Natural killer cell (primary cell): ENCODE measurements around the gene CDH13. TPM values are rescaled to one million over a fixed set of nuclear protein-coding genes. Genes with fewer than 3 reads are reported as not detected.

Experiments
- ATAC-seq, 3 donors: fragments of 150-1000 bp in 2 of 3; fragments of 200-7000 bp in 1 of 3; cut with Tn5 transposase; 1 replicate in 1 of 3; 2 replicates in 2 of 3; pipeline ENCODE4 v1.10.0; 2021; ENCODE audit warnings: mild to moderate bottlenecking in 2 of 3, moderate library complexity in 2 of 3
- DNase-seq, 2 donors: peaks; one replicate each; pipeline versions ENCODE4 v3.0.0 to v3.0.0-alpha.2; 2013 to 2021; ENCODE audit warnings: mixed read lengths in 1 of 2
- H3K27ac ChIP-seq: one replicate; pipeline ENCODE4 v1.5.1; 2013; ENCODE audit warnings: mild to moderate bottlenecking, low read length
- H3K27me3 ChIP-seq: one replicate; pipeline ENCODE4 v1.6.1; 2013; ENCODE audit warnings: low read length; ENCODE audit not compliant: control insufficient read depth, insufficient read depth
- H3K36me3 ChIP-seq: one replicate; pipeline ENCODE4 v1.6.1; 2013; ENCODE audit warnings: low read length; ENCODE audit not compliant: control insufficient read depth, insufficient read depth
- H3K4me1 ChIP-seq: one replicate; pipeline ENCODE4 v1.6.1; 2013; ENCODE audit warnings: low read length; ENCODE audit not compliant: control insufficient read depth, insufficient read depth
- H3K4me3 ChIP-seq: one replicate; pipeline ENCODE4 v1.5.1; 2013; ENCODE audit warnings: low read length
- H3K9me3 ChIP-seq: one replicate; pipeline ENCODE4 v1.6.1; 2013; ENCODE audit warnings: low read length; ENCODE audit not compliant: control insufficient read depth, insufficient read depth
- H3K27ac Mint-ChIP-seq, 2 donors: one replicate each; pipeline ENCODE4 v1.8.0; 2022; ENCODE audit warnings: mild to moderate bottlenecking in 2 of 2, mixed read lengths in 2 of 2, moderate library complexity in 1 of 2
- H3K27me3 Mint-ChIP-seq, 2 donors: one replicate each; pipeline ENCODE4 v1.8.0; 2022; ENCODE audit warnings: low read depth in 2 of 2, mixed read lengths in 2 of 2
- H3K36me3 Mint-ChIP-seq: one replicate; pipeline ENCODE4 v1.8.0; 2022; ENCODE audit warnings: mixed read lengths
- H3K4me1 Mint-ChIP-seq, 2 donors: one replicate each; pipeline ENCODE4 v1.8.0; 2022; ENCODE audit warnings: mixed read lengths in 2 of 2
- H3K4me3 Mint-ChIP-seq: one replicate; pipeline ENCODE4 v1.8.0; 2022; ENCODE audit warnings: mild to moderate bottlenecking, moderate library complexity, mixed read lengths
- H3K9me3 Mint-ChIP-seq, 2 donors: one replicate each; pipeline ENCODE4 v1.8.0; 2022; ENCODE audit warnings: mixed read lengths in 2 of 2
- CTCF ChIP-seq: fragments of 200-600 bp; IDR thresholded peaks from one replicate; pipeline ENCODE4 v1.8.0; 2022; ENCODE audit warnings: antibody characterized with exemption
- WGBS: methylation state at CpG from one replicate; pipeline ENCODE4 v1.1.7; 2013; ENCODE audit warnings: missing lambda C conversion rate; ENCODE audit not compliant: insufficient coverage; 5-methylcytosine and 5-hydroxymethylcytosine counted together
- intact Hi-C: fragments of 100-400 bp; cut with micrococcal nuclease; formaldehyde crosslinking; loops from one replicate; pipeline ENCODE4 v1.14.2; 2022
- total RNA-seq, 4 donors: library from RNA; stranded (reverse); fragments of 120-200 nt in 1 of 4; gene quantifications; one replicate each; pipeline versions ENCODE4 v1.2.3 to v1.2.4, GENCODE V29; 2013 to 2022

Gene CDH13
- total RNA-seq, 3 donors from 2014 or later (not counting 1 experiment from before 2014, with no cell fraction given), result not detected

- Mint-ChIP-seq H3K9me3 (no peaks in the 10 kb centered on the region), H3K27ac (no peak overlapping the region), H3K36me3 (no peaks in the 10 kb centered on the region), H3K27me3 (peaks cover 0 to 4% of the 10 kb centered on the region in 2 donors), H3K4me1 (peaks cover under 1 to 20% of the 10 kb centered on the region in 2 donors), H3K4me3 (no peak overlapping the region)
- intact Hi-C loops, result no loop called here
- Histone ChIP-seq H3K27me3 (no peaks in the 10 kb centered on the region), H3K27ac (no peak overlapping the region), H3K4me1 (no peaks in the 10 kb centered on the region), H3K9me3 (no peaks in the 10 kb centered on the region), H3K4me3 (no peak overlapping the region), H3K36me3 (no peaks in the 10 kb centered on the region)
- 92% methylated on average over 3 of the region's 3 CpGs for WGBS
- TF ChIP-seq CTCF, result no peak
- DNase-seq (no peak), ATAC-seq (no peak)
Observed at GRCh38 chr16:83031524-83031923, 404.8 kb downstream of the CDH13 start.

- Histone ChIP-seq H3K27me3 (no peaks in the 10 kb centered on the region), H3K9me3 (no peaks in the 10 kb centered on the region), H3K4me1 (peaks cover 15% of the 10 kb centered on the region), H3K36me3 (no peaks in the 10 kb centered on the region), H3K27ac (no peak overlapping the region), H3K4me3 (no peak overlapping the region)
- DNase-seq (no peak), ATAC-seq (no peak)
- peaks cover 7% of the 10 kb centered on the region for H3K36me3 Mint-ChIP-seq
- H3K9me3 Mint-ChIP-seq, result peaks cover 0 to 4% of the 10 kb centered on the region in 2 donors
- intact Hi-C loops, result no loop called here
- peaks cover 24 to 33% of the 10 kb centered on the region in 2 donors for H3K4me1 Mint-ChIP-seq
- peak overlapping the region in 1 of 2 donors; percentile 23 for H3K27ac Mint-ChIP-seq
- WGBS, result 63% methylated on average over 2 of the region's 2 CpGs
- peaks cover 7 to 10% of the 10 kb centered on the region in 2 donors for H3K27me3 Mint-ChIP-seq
- no peak for TF ChIP-seq CTCF
- no peak overlapping the region for H3K4me3 Mint-ChIP-seq
Observed at GRCh38 chr16:83037102-83037501, 410.3 kb downstream of the CDH13 start.

GRCh38 chr16:83037884-83038283, 411.1 kb downstream of the CDH13 start:
- H3K4me1 Mint-ChIP-seq, result peaks cover 24 to 33% of the 10 kb centered on the region in 2 donors
- peaks cover 0 to 4% of the 10 kb centered on the region in 2 donors for H3K9me3 Mint-ChIP-seq
- no peaks in the 10 kb centered on the region for H3K9me3 ChIP-seq
- H3K4me3 Mint-ChIP-seq, result no peak overlapping the region
- no peaks in the 10 kb centered on the region for H3K27me3 ChIP-seq
- peaks cover 7 to 10% of the 10 kb centered on the region in 2 donors for H3K27me3 Mint-ChIP-seq
- no peaks in the 10 kb centered on the region for H3K36me3 ChIP-seq
- no peak overlapping the region for H3K4me3 ChIP-seq
- peaks cover 15% of the 10 kb centered on the region for H3K4me1 ChIP-seq
- H3K27ac Mint-ChIP-seq, result peak overlapping the region in 1 of 2 donors; percentile 23
- H3K27ac ChIP-seq, result no peak overlapping the region
- intact Hi-C loops, result no loop called here
- DNase-seq (no peak), ATAC-seq (no peak)
- 90% methylated on average over 2 of the region's 2 CpGs for WGBS
- peaks cover 7% of the 10 kb centered on the region for H3K36me3 Mint-ChIP-seq
- no peak for TF ChIP-seq CTCF

GRCh38 chr16:83040174-83040573, 413.4 kb downstream of the CDH13 start:
- Mint-ChIP-seq H3K9me3 (peaks cover 0 to 4% of the 10 kb centered on the region in 2 donors), H3K4me1 (peaks cover 24 to 33% of the 10 kb centered on the region in 2 donors), H3K36me3 (peaks cover 7% of the 10 kb centered on the region), H3K4me3 (no peak overlapping the region), H3K27me3 (peaks cover 7% of the 10 kb centered on the region in 2 donors), H3K27ac (peak overlapping the region in 1 of 2 donors; percentile 91)
- Histone ChIP-seq H3K4me1 (peaks cover 15% of the 10 kb centered on the region), H3K4me3 (no peak overlapping the region), H3K27me3 (no peaks in the 10 kb centered on the region), H3K36me3 (no peaks in the 10 kb centered on the region), H3K9me3 (no peaks in the 10 kb centered on the region), H3K27ac (no peak overlapping the region)
- ATAC-seq (peak in 2 of 3 donors; percentile 73 to 76), DNase-seq (peak in 1 of 2 donors; percentile 13)
- 60% methylated on average over 4 of the region's 4 CpGs for WGBS
- intact Hi-C loops, result no loop called here
- no peak for TF ChIP-seq CTCF
